KMS-11 (cell line): ENCODE measurements around the gene DNMT3A.

Source experiments
- H2AFZ ChIP-seq: fragments of 200-600 bp; sonication (generic); 2 replicates; pipeline ENCODE4 v1.6.1; 2016; ENCODE audit warnings: antibody characterized with exemption, mixed run types, low read depth
- H3K27ac ChIP-seq: fragments of 200-600 bp; sonication (generic); 2 replicates; pipeline ENCODE4 v1.6.1; 2016; ENCODE audit warnings: mild to moderate bottlenecking, mixed run types
- H3K27me3 ChIP-seq: fragments of 200-600 bp; sonication (generic); 2 replicates; pipeline ENCODE4 v1.6.1; 2017; ENCODE audit warnings: mild to moderate bottlenecking, low read depth, mixed run types, moderate library complexity; ENCODE audit not compliant: insufficient read depth
- H3K36me3 ChIP-seq: fragments of 200-600 bp; sonication (generic); 2 replicates; pipeline ENCODE4 v1.6.1; 2017; ENCODE audit warnings: mild to moderate bottlenecking, mixed run types; ENCODE audit not compliant: insufficient read depth
- H3K4me1 ChIP-seq: fragments of 200-600 bp; sonication (generic); 2 replicates; pipeline ENCODE4 v1.6.1; 2016; ENCODE audit warnings: mild to moderate bottlenecking, low read depth, mixed run types; ENCODE audit not compliant: poor library complexity, severe bottlenecking
- H3K4me2 ChIP-seq: fragments of 200-600 bp; sonication (generic); 2 replicates; pipeline ENCODE4 v1.7.0; 2016; ENCODE audit warnings: mild to moderate bottlenecking, mixed run types
- H3K4me3 ChIP-seq: fragments of 200-600 bp; sonication (generic); IDR thresholded peaks from 2 replicates; pipeline ENCODE4 v1.6.1; 2017; ENCODE audit warnings: low read depth, low read length, mixed read lengths; ENCODE audit not compliant: insufficient read depth
- H3K79me2 ChIP-seq: fragments of 200-600 bp; sonication (generic); 2 replicates; pipeline ENCODE4 v1.6.1; 2016; ENCODE audit warnings: low read depth, mixed run types; ENCODE audit not compliant: insufficient read depth
- H3K9ac ChIP-seq: fragments of 200-600 bp; sonication (generic); 2 replicates; pipeline ENCODE4 v1.6.1; 2016; ENCODE audit warnings: mild to moderate bottlenecking, mixed run types
- H4K20me1 ChIP-seq: fragments of 200-600 bp; sonication (generic); 2 replicates; pipeline ENCODE4 v1.6.1; 2016; ENCODE audit warnings: mild to moderate bottlenecking, mixed run types; ENCODE audit not compliant: insufficient read depth
- CTCF ChIP-seq: fragments of 200-600 bp; sonication (generic); conservative IDR thresholded peaks from 2 replicates; pipeline ENCODE4 v1.6.1; 2017; ENCODE audit warnings: low read depth, mild to moderate bottlenecking, antibody characterized with exemption, low read length, moderate library complexity, mixed read lengths

Gene DNMT3A

GRCh38 chr2:25266399-25266798, 75.3 kb downstream of the DNMT3A start:
- no peaks in the 10 kb centered on the region for H4K20me1 ChIP-seq
- H3K4me2 ChIP-seq: no peak overlapping the region
- no peaks in the 10 kb centered on the region for H3K27me3 ChIP-seq
- H3K4me3 ChIP-seq: no peak overlapping the region
- no peak overlapping the region for H3K27ac ChIP-seq
- H3K9ac ChIP-seq: no peak overlapping the region
- TF ChIP-seq CTCF: no peak
- no peaks in the 10 kb centered on the region for H3K79me2 ChIP-seq
- no peaks in the 10 kb centered on the region for H3K4me1 ChIP-seq
- no peak overlapping the region for H2AFZ ChIP-seq
- no peaks in the 10 kb centered on the region for H3K36me3 ChIP-seq

DNA sequence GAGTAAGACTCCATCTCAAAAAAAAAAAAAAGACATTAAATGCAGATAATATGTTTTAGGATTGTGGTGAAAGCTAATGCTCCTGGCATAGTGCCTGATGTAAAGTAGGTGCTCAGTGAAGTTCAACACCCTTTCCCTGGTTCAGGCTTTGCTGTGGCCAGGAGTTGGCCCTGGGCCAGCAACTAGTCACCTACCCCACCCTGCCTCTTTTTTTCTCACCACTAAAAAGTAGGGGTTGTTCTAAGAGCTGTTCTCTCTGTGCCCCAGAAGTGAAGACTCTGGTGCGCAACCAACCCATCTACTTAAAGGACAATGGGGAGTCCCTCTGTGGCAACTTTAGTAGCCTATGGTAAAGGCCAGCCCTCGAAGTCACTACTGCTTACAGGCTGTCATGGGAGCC, 75.9 kb downstream of the DNMT3A start:
- TF ChIP-seq CTCF: no peak
- no peaks in the 10 kb centered on the region for H3K79me2 ChIP-seq
- H3K4me3 ChIP-seq: no peak overlapping the region
- H4K20me1 ChIP-seq: no peaks in the 10 kb centered on the region
- no peaks in the 10 kb centered on the region for H3K27me3 ChIP-seq
- H3K4me2 ChIP-seq: no peak overlapping the region
- H2AFZ ChIP-seq: no peak overlapping the region
- H3K36me3 ChIP-seq: no peaks in the 10 kb centered on the region
- no peak overlapping the region for H3K27ac ChIP-seq
- no peak overlapping the region for H3K9ac ChIP-seq
- H3K4me1 ChIP-seq: no peaks in the 10 kb centered on the region

- H3K79me2 ChIP-seq: no peaks in the 10 kb centered on the region
Observed at GRCh38 chr2:25265001-25265400, 76.7 kb downstream of the DNMT3A start.

DNA sequence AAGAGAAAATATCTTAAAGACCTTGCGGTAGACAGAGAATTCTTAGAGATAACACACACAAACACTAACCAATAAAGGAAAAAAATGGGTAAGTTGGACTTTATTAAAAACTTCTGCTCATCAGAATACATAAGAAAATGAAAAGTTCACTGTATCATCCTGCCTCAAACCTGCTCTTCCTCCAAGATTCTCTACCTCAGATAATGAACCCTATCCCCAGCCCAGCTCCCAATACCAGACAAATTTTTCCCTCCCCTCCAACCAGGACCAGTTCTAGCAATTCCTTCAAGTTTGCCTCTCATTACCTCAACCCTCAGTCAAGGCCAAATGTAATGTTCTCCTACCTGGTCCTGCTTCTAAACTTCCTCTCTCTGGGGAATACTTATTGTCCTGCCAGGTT, 79.4 kb downstream of the DNMT3A start:
- Histone ChIP-seq H3K9ac (no peak overlapping the region), H3K79me2 (no peaks in the 10 kb centered on the region), H3K27ac (no peak overlapping the region), H4K20me1 (no peaks in the 10 kb centered on the region), H3K4me3 (no peak overlapping the region), H3K36me3 (no peaks in the 10 kb centered on the region), H2AFZ (no peak overlapping the region), H3K4me2 (no peak overlapping the region), H3K4me1 (no peaks in the 10 kb centered on the region), H3K27me3 (no peaks in the 10 kb centered on the region)
- no peak for TF ChIP-seq CTCF

More at GRCh38 chr2:25265001-25265400, 76.7 kb downstream of the DNMT3A start:
- Histone ChIP-seq H3K36me3 (no peaks in the 10 kb centered on the region), H3K4me2 (no peak overlapping the region), H3K9ac (no peak overlapping the region), H2AFZ (no peak overlapping the region), H3K27me3 (no peaks in the 10 kb centered on the region), H3K4me3 (no peak overlapping the region), H4K20me1 (no peaks in the 10 kb centered on the region), H3K4me1 (no peaks in the 10 kb centered on the region), H3K27ac (no peak overlapping the region)
- no peak for TF ChIP-seq CTCF
